ENCODE data around the gene CCR1.
"Not testable (repeated sequence)": the region's sequence is repeated elsewhere in the genome, so short reads cannot be mapped to it uniquely, and the experiment has no call there.

The CCR1 gene

GRCh38 chr3:46212101-46212500, 4.0 kb upstream of the CCR1 start:
- H3K4me1 ChIP-seq (ENCODE audit: control insufficient read depth, insufficient read depth, low read length) = no peaks in the 10 kb centered on the region
- H3K4me3 ChIP-seq (ENCODE audit: low read depth, low read length) = no peak overlapping the region
- POLR2A ChIA-PET = no interaction called here
- TF ChIP-seq ZNF302 (tag by site-specific recombination; IDR thresholded peaks at IDR 0.05; ENCODE audit: low read depth) = no peak
- no peak for TF ChIP-seq ZNF645 (tag by site-specific recombination; IDR thresholded peaks at IDR 0.05)
- TF ChIP-seq ZNF621 (tag by site-specific recombination; IDR thresholded peaks at IDR 0.05) = no peak
- no peak for TF ChIP-seq ZBTB48 (tag by site-specific recombination; IDR thresholded peaks at IDR 0.05)
- H3K27ac ChIP-seq (ENCODE audit: extremely low read depth, low read depth, low read length) = no peak overlapping the region
- H3K9me3 ChIP-seq (ENCODE audit: control insufficient read depth, insufficient read depth, low read depth, low read length) = no peaks in the 10 kb centered on the region
- no peaks in the 10 kb centered on the region for H3K36me3 ChIP-seq (ENCODE audit: control insufficient read depth in 2 of 2, insufficient read depth in 1 of 2, low read length in 2 of 2)
- CTCF ChIA-PET = no interaction called here

GRCh38 chr3:46209746-46210470, 1.8 kb upstream of the CCR1 start:
- POLR2A ChIA-PET = no interaction called here
- Histone ChIP-seq H3K36me3 (ENCODE audit: control insufficient read depth in 2 of 2, insufficient read depth in 1 of 2, low read length in 2 of 2) (no peaks in the 10 kb centered on the region), H3K4me3 (ENCODE audit: low read depth, low read length) (no peak overlapping the region), H3K27ac (ENCODE audit: extremely low read depth, low read depth, low read length) (no peak overlapping the region), H3K9me3 (ENCODE audit: control insufficient read depth, insufficient read depth, low read depth, low read length) (no peaks in the 10 kb centered on the region), H3K4me1 (ENCODE audit: control insufficient read depth, insufficient read depth, low read length) (no peaks in the 10 kb centered on the region)
- CTCF ChIA-PET = interaction anchor here (0.8 to 2.8 kb wide), 4 partner anchors 8 to 167 kb away, joined by 3 to 17 read pairs (median 6); no protein-coding TSS in a partner anchor
- TF ChIP-seq ZBTB11 (tag by site-specific recombination; conservative IDR thresholded peaks at IDR 0.05; ENCODE audit: low read depth) = no peak
- no peak for TF ChIP-seq HIC1 (tag by site-specific recombination; IDR thresholded peaks at IDR 0.05)

GRCh38 chr3:46209053-46209452, 940 bp upstream of the CCR1 start:
- ChIA-PET CTCF (interaction anchor here (0.8 to 2.8 kb wide), 9 partner anchors 8 to 168 kb away, joined by 3 to 24 read pairs (median 4); no protein-coding TSS in a partner anchor), POLR2A (no interaction called here)
- Histone ChIP-seq H3K9me3 (ENCODE audit: control insufficient read depth, insufficient read depth, low read depth, low read length) (no peaks in the 10 kb centered on the region), H3K4me1 (ENCODE audit: control insufficient read depth, insufficient read depth, low read length) (no peaks in the 10 kb centered on the region), H3K4me3 (ENCODE audit: low read depth, low read length) (no peak overlapping the region), H3K36me3 (ENCODE audit: control insufficient read depth in 2 of 2, insufficient read depth in 1 of 2, low read length in 2 of 2) (no peaks in the 10 kb centered on the region), H3K27ac (ENCODE audit: extremely low read depth, low read depth, low read length) (no peak overlapping the region)
- TF ChIP-seq ZNF394 (tag by site-specific recombination; IDR thresholded peaks at IDR 0.05; ENCODE audit: borderline replicate concordance) (no peak), GLI4 (tag by site-specific recombination; IDR thresholded peaks at IDR 0.05) (no peak)

- CTCF ChIA-PET = interaction anchor here (0.6 to 2.8 kb wide), 15 partner anchors 9 to 981 kb away, joined by 3 to 24 read pairs (median 6); no protein-coding TSS in a partner anchor
- POLR2A ChIA-PET; H3K27ac ChIP-seq (ENCODE audit: extremely low read depth, low read depth, low read length); H3K4me3 ChIP-seq (ENCODE audit: low read depth, low read length); H3K9me3 ChIP-seq (ENCODE audit: control insufficient read depth, insufficient read depth, low read depth, low read length); H3K36me3 ChIP-seq (ENCODE audit: control insufficient read depth in 2 of 2, insufficient read depth in 1 of 2, low read length in 2 of 2); H3K4me1 ChIP-seq (ENCODE audit: control insufficient read depth, insufficient read depth, low read length): not testable (repeated sequence)
These were observed 599 bp downstream of the CCR1 start for GRCh38 chr3:46207514-46207913.
